ENCODE measurements around the gene PITRM1. TPM values are rescaled to one million over a fixed set of nuclear protein-coding genes. Genes with fewer than 3 reads are reported as not detected.

PITRM1 gene
- total and polyA plus RNA-seq, 2 donors (not counting 3 experiments of a cell fraction or from before 2014, with no cell fraction given): 83.2 to 145 TPM

DNA sequence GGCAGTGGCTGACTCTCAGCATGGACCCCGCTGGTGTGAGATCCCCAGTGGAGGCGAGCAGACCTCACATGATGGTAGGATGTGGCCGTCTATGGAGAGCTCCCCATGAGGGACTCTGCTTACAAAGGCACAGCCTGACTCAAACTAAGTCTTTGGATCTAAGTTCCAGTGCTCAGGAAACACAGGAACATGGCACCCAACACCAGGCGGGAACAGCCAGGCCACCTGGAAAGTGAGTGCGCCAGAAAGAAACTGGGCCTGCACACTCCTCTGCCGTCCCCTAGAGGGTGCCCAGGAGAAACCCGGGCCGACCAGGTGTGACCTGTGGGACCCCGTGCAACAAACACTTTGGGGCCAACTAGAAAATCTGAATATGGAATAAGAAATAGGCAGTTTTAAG is 10.0 kb downstream of the PITRM1 start:
- POLR2A ChIA-PET: no interaction called here
- no peaks in the 10 kb centered on the region for H3K9me1 ChIP-seq (replicated peaks; ENCODE audit: control insufficient read depth, extremely low read depth, insufficient read depth, low read length)
- BruUV-seq (replicated peaks): no TSS peak
- no peaks in the 10 kb centered on the region for H3K4me1 ChIP-seq (ENCODE audit: control insufficient read depth, extremely low read depth, insufficient read depth, low read length)
- H2AFZ ChIP-seq (ENCODE audit: low read depth, low read length): no peak overlapping the region
- TF ChIP-seq EZH2 (IDR thresholded peaks at IDR 0.05; ENCODE audit: borderline replicate concordance, low read depth, low read length, severe bottlenecking) (no peak), POLR2A (IDR thresholded peaks at IDR 0.05; ENCODE audit: low read depth, low read length) (no peak), JUN (IDR thresholded peaks at IDR 0.05; ENCODE audit: borderline replicate concordance, insufficient read depth, insufficient read length, low read depth) (no peak), FOS (IDR thresholded peaks at IDR 0.05; ENCODE audit: borderline replicate concordance, insufficient read depth, low read length) (no peak), MYC (IDR thresholded peaks at IDR 0.05; ENCODE audit: low read depth, low read length) (no peak), GATA2 (IDR thresholded peaks at IDR 0.05; ENCODE audit: insufficient read depth, insufficient read length, low read depth, low read length) (no peak), POLR2AphosphoS5 (IDR thresholded peaks at IDR 0.05; ENCODE audit: insufficient read depth, low read depth, low read length) (no peak)
- TF ChIP-seq, protein P1, sequence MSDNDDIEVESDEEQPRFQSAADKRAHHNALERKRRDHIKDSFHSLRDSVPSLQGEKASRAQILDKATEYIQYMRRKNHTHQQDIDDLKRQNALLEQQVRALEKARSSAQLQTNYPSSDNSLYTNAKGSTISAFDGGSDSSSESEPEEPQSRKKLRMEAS (IDR thresholded peaks at IDR 0.05; ENCODE audit: insufficient read depth, insufficient read length): no peak
- TF ChIP-seq, protein P2, sequence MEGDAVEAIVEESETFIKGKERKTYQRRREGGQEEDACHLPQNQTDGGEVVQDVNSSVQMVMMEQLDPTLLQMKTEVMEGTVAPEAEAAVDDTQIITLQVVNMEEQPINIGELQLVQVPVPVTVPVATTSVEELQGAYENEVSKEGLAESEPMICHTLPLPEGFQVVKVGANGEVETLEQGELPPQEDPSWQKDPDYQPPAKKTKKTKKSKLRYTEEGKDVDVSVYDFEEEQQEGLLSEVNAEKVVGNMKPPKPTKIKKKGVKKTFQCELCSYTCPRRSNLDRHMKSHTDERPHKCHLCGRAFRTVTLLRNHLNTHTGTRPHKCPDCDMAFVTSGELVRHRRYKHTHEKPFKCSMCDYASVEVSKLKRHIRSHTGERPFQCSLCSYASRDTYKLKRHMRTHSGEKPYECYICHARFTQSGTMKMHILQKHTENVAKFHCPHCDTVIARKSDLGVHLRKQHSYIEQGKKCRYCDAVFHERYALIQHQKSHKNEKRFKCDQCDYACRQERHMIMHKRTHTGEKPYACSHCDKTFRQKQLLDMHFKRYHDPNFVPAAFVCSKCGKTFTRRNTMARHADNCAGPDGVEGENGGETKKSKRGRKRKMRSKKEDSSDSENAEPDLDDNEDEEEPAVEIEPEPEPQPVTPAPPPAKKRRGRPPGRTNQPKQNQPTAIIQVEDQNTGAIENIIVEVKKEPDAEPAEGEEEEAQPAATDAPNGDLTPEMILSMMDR (IDR thresholded peaks at IDR 0.05; ENCODE audit: extremely low read depth in 1 of 2, insufficient read depth in 1 of 2, low read depth in 1 of 2, low read length in 2 of 2): no peak
- H3K4me3 ChIP-seq (replicated peaks in 1 of 3; ENCODE audit: insufficient read depth in 1 of 3, low read depth in 1 of 3, low read length in 3 of 3): no peak overlapping the region
- no peak overlapping the region for H3K4me2 ChIP-seq (ENCODE audit: insufficient read depth, low read length)
- no peak for DNase-seq (ENCODE audit: low read depth, low spot score)
- H3K36me3 ChIP-seq (ENCODE audit: control insufficient read depth in 2 of 2, extremely low read depth in 1 of 2, insufficient read depth in 2 of 2, low read length in 2 of 2): peaks cover 42 to 46% of the 10 kb centered on the region in 2 experiments
- intact Hi-C loops (cut with micrococcal nuclease) (no loop called here), dilution Hi-C loops (cut with MboI; ENCODE audit: extremely low pct_ligation_motif_present, low sequenced_read_pairs) (no loop called here)
- no peak overlapping the region for H3K27ac ChIP-seq (ENCODE audit: insufficient read depth, low read depth, low read length)
- no peaks in the 10 kb centered on the region for H4K20me1 ChIP-seq (replicated peaks; ENCODE audit: control insufficient read depth, extremely low read depth, insufficient read depth, low read length)
- FAIRE-seq: no peak
- CTCF ChIA-PET: no interaction called here
- no peaks in the 10 kb centered on the region for H3K9me3 ChIP-seq (replicated peaks; ENCODE audit: control insufficient read depth, insufficient read depth, low read length)
- no peaks in the 10 kb centered on the region for H3K27me3 ChIP-seq (ENCODE audit: control insufficient read depth in 2 of 2, insufficient read depth in 2 of 2, low read length in 2 of 2)
- H3K9ac ChIP-seq (replicated peaks; ENCODE audit: extremely low read depth, insufficient read depth, low read length): no peak overlapping the region
- peaks cover 2% of the 10 kb centered on the region for H3K79me2 ChIP-seq (ENCODE audit: control insufficient read depth, insufficient read depth, low read length)

All from endothelial cell of umbilical vein (primary cell).